ENCODE measurements around the gene RERE. TPM values are rescaled to one million over a fixed set of nuclear protein-coding genes. Genes with fewer than 3 reads are reported as not detected.

RERE gene
- polyA plus RNA-seq, 1 experiment: 14.3 TPM

GRCh38 chr1:8541961-8542521, 275.4 kb downstream of the RERE start:
- POLR2A ChIA-PET: interaction anchor here (1.0 kb wide), 1 partner anchor 33 kb away, joined by 4 read pairs; no protein-coding TSS in a partner anchor
- DNase-seq (ENCODE audit: low read depth, low spot score): peak; percentile 57
- Histone ChIP-seq H3K4me3 (ENCODE audit: low read depth, low read length) (no peak overlapping the region), H3K27me3 (ENCODE audit: control insufficient read depth, insufficient read depth, low read length) (no peaks in the 10 kb centered on the region), H3K9me3 (ENCODE audit: control insufficient read depth, insufficient read depth, low read length) (no peaks in the 10 kb centered on the region), H3K27ac (ENCODE audit: low read depth, low read length) (no peak overlapping the region)
- CTCF ChIA-PET: no interaction called here
- no peak for TF ChIP-seq CTCF (IDR thresholded peaks at IDR 0.05; ENCODE audit: low read depth, low read length)

GRCh38 chr1:8540971-8541370, 276.5 kb downstream of the RERE start:
- no peak for TF ChIP-seq CTCF (IDR thresholded peaks at IDR 0.05; ENCODE audit: low read depth, low read length)
- POLR2A ChIA-PET: no interaction called here
- Histone ChIP-seq H3K9me3 (ENCODE audit: control insufficient read depth, insufficient read depth, low read length) (no peaks in the 10 kb centered on the region), H3K27ac (ENCODE audit: low read depth, low read length) (no peak overlapping the region), H3K4me3 (ENCODE audit: low read depth, low read length) (no peak overlapping the region), H3K27me3 (ENCODE audit: control insufficient read depth, insufficient read depth, low read length) (no peaks in the 10 kb centered on the region)
- CTCF ChIA-PET: interaction anchor here (0.5 kb wide), 1 partner anchor 559 kb away, joined by 4 read pairs; no protein-coding TSS in a partner anchor
- no peak for DNase-seq (ENCODE audit: low read depth, low spot score)

- ChIA-PET CTCF (no interaction called here), POLR2A (no interaction called here)
- Histone ChIP-seq H3K27me3 (ENCODE audit: control insufficient read depth, insufficient read depth, low read length) (no peaks in the 10 kb centered on the region), H3K9me3 (ENCODE audit: control insufficient read depth, insufficient read depth, low read length) (no peaks in the 10 kb centered on the region), H3K27ac (ENCODE audit: low read depth, low read length) (peak overlapping the region; percentile 76), H3K4me3 (ENCODE audit: low read depth, low read length) (no peak overlapping the region)
- TF ChIP-seq CTCF (IDR thresholded peaks at IDR 0.05; ENCODE audit: low read depth, low read length): no peak
- peak; percentile 21 for DNase-seq (ENCODE audit: low read depth, low spot score)
Observed at GRCh38 chr1:8540261-8540941, 277.0 kb downstream of the RERE start.

GRCh38 chr1:8539683-8540082, 277.8 kb downstream of the RERE start:
- no peak for DNase-seq (ENCODE audit: low read depth, low spot score)
- H3K4me3 ChIP-seq (ENCODE audit: low read depth, low read length): no peak overlapping the region
- no peak for TF ChIP-seq CTCF (IDR thresholded peaks at IDR 0.05; ENCODE audit: low read depth, low read length)
- H3K9me3 ChIP-seq (ENCODE audit: control insufficient read depth, insufficient read depth, low read length): no peaks in the 10 kb centered on the region
- CTCF ChIA-PET: interaction anchor here (1.5 kb wide), 1 partner anchor 22 kb away, joined by 7 read pairs; no protein-coding TSS in a partner anchor
- POLR2A ChIA-PET: no interaction called here
- no peaks in the 10 kb centered on the region for H3K27me3 ChIP-seq (ENCODE audit: control insufficient read depth, insufficient read depth, low read length)
- no peak overlapping the region for H3K27ac ChIP-seq (ENCODE audit: low read depth, low read length)

GRCh38 chr1:8538502-8538901, 278.9 kb downstream of the RERE start:
- Histone ChIP-seq H3K4me3 (ENCODE audit: low read depth, low read length) (no peak overlapping the region), H3K27ac (ENCODE audit: low read depth, low read length) (no peak overlapping the region), H3K27me3 (ENCODE audit: control insufficient read depth, insufficient read depth, low read length) (no peaks in the 10 kb centered on the region), H3K9me3 (ENCODE audit: control insufficient read depth, insufficient read depth, low read length) (no peaks in the 10 kb centered on the region)
- no peak for DNase-seq (ENCODE audit: low read depth, low spot score)
- no peak for TF ChIP-seq CTCF (IDR thresholded peaks at IDR 0.05; ENCODE audit: low read depth, low read length)
- ChIA-PET POLR2A (no interaction called here), CTCF (interaction anchor here (1.5 kb wide), 1 partner anchor 23 kb away, joined by 7 read pairs; no protein-coding TSS in a partner anchor)

Measured in AG04450 (cell line).